Activated B cell treated with CpG ODN at 0.5 μM for 24 hours (primary cell): ENCODE results near the gene LCN12. TPM values are rescaled to one million over a fixed set of nuclear protein-coding genes. Genes with fewer than 3 reads are reported as not detected.

Source experiments
- ATAC-seq: fragments of 200-7000 bp; cut with Tn5 transposase; one replicate; pipeline ENCODE4 v1.10.0; 2021; ENCODE audit warnings: low read depth, mild to moderate bottlenecking, moderate library complexity
- CTCF ChIA-PET: fragments of 350-600 bp; sonication (Branson Sonifier 250); formaldehyde crosslinking; loops from one replicate; lab custom pipeline; 2021; ENCODE audit warnings: antibody characterized with exemption; lab: Charles Lee
- POLR2A ChIA-PET: fragments of 350-600 bp; sonication (Branson Sonifier 250); formaldehyde crosslinking; loops from one replicate; lab custom pipeline; 2021; ENCODE audit warnings: antibody characterized with exemption; lab: Charles Lee
- DNase-seq: peaks from one replicate; pipeline ENCODE4 v3.0.0; 2022
- H3K27ac Mint-ChIP-seq: one replicate; pipeline ENCODE4 v1.8.0; 2020; ENCODE audit warnings: mixed read lengths
- H3K27me3 Mint-ChIP-seq: one replicate; pipeline ENCODE4 v1.8.0; 2021; ENCODE audit warnings: mixed read lengths
- H3K36me3 Mint-ChIP-seq: one replicate; pipeline ENCODE4 v1.8.0; 2021; ENCODE audit warnings: low read depth, mixed read lengths
- H3K4me1 Mint-ChIP-seq: one replicate; pipeline ENCODE4 v1.8.0; 2021; ENCODE audit warnings: mixed read lengths
- H3K4me3 Mint-ChIP-seq: one replicate; pipeline ENCODE4 v1.8.0; 2020; ENCODE audit warnings: mild to moderate bottlenecking, mixed read lengths
- H3K9me3 Mint-ChIP-seq: one replicate; pipeline ENCODE4 v1.8.0; 2020; ENCODE audit warnings: mixed read lengths
- CTCF ChIP-seq: fragments of 200-600 bp; IDR thresholded peaks from one replicate; pipeline ENCODE4 v1.8.0; 2022; ENCODE audit warnings: antibody characterized with exemption, mild to moderate bottlenecking
- intact Hi-C: fragments of 100-400 bp; cut with micrococcal nuclease; formaldehyde crosslinking; loops from one replicate; pipeline ENCODE4 v1.15.1; 2024
- total RNA-seq: library from RNA; stranded (reverse); gene quantifications from 2 replicates; pipeline ENCODE4 v1.2.3, GENCODE V29; 2022

LCN12 gene
- total RNA-seq, 1 donor from 2014 or later, result 2.4 TPM

GRCh38 chr9:136992819-136993369 lies 40.8 kb downstream of the LCN12 start:
- no peak for DNase-seq
- Mint-ChIP-seq H3K4me1 (peaks cover 40% of the 10 kb centered on the region), H3K27me3 (peaks cover 2% of the 10 kb centered on the region), H3K36me3 (peaks cover 7% of the 10 kb centered on the region), H3K27ac (peak overlapping the region; percentile 84), H3K9me3 (no peaks in the 10 kb centered on the region), H3K4me3 (peak overlapping the region; percentile 86)
- ChIA-PET CTCF (interaction anchor here (1.1 to 2.4 kb wide), 2 partner anchors 36 to 45 kb away, joined by 4 to 8 read pairs; no protein-coding TSS in a partner anchor), POLR2A (interaction anchor here (0.6 to 3.1 kb wide), 15 partner anchors 8 to 305 kb away, joined by 3 to 38 read pairs (median 7); partner anchors contain the start of genes AJM1, FBXW5, MAN1B1 and RABL6)
- no peak for TF ChIP-seq CTCF
- intact Hi-C loops, result loop anchor here (1.0 to 5.0 kb wide), 8 partner anchors 15 to 1031 kb away; partner anchors contain the start of genes ABCA2, FBXW5, PHPT1 and RABL6
- no peak for ATAC-seq

GRCh38 chr9:136994180-136994887 lies 42.3 kb downstream of the LCN12 start:
- no peak for ATAC-seq
- intact Hi-C loops, result loop anchor here (5.0 kb wide), 2 partner anchors 187 to 1032 kb away; partner anchors contain the start of genes RABL6 and UBAC1
- Mint-ChIP-seq H3K36me3 (peaks cover 7% of the 10 kb centered on the region), H3K27me3 (no peaks in the 10 kb centered on the region), H3K9me3 (no peaks in the 10 kb centered on the region), H3K4me3 (no peak overlapping the region), H3K27ac (no peak overlapping the region), H3K4me1 (peaks cover 53% of the 10 kb centered on the region)
- TF ChIP-seq CTCF, result no peak
- CTCF ChIA-PET, result interaction anchor here (2.4 to 2.7 kb wide), 2 partner anchors 35 kb away, joined by 8 to 11 read pairs; no protein-coding TSS in a partner anchor
- DNase-seq, result no peak
- POLR2A ChIA-PET, result interaction anchor here (2.0 kb wide), 1 partner anchor 266 kb away, joined by 7 read pairs; no protein-coding TSS in a partner anchor

GRCh38 chr9:136994888-136995230 lies 42.8 kb downstream of the LCN12 start:
- intact Hi-C loops, result loop anchor here (5.0 kb wide), 2 partner anchors 188 to 1033 kb away; partner anchors contain the start of genes RABL6 and UBAC1
- H3K4me1 Mint-ChIP-seq, result peaks cover 58% of the 10 kb centered on the region
- ATAC-seq (no peak), DNase-seq (no peak)
- TF ChIP-seq CTCF, result no peak
- no peak overlapping the region for H3K27ac Mint-ChIP-seq
- H3K36me3 Mint-ChIP-seq, result peaks cover 7% of the 10 kb centered on the region
- H3K27me3 Mint-ChIP-seq, result no peaks in the 10 kb centered on the region
- H3K9me3 Mint-ChIP-seq, result no peaks in the 10 kb centered on the region
- CTCF ChIA-PET, result interaction anchor here (2.7 kb wide), 1 partner anchor 34 kb away, joined by 11 read pairs; no protein-coding TSS in a partner anchor
- H3K4me3 Mint-ChIP-seq, result no peak overlapping the region
- POLR2A ChIA-PET, result interaction anchor here (2.0 kb wide), 1 partner anchor 267 kb away, joined by 7 read pairs; no protein-coding TSS in a partner anchor

GRCh38 chr9:136995362-136995761 lies 43.3 kb downstream of the LCN12 start:
- intact Hi-C loops, result no loop called here
- TF ChIP-seq CTCF, result no peak
- no peak for DNase-seq
- H3K27ac Mint-ChIP-seq, result no peak overlapping the region
- no peak for ATAC-seq
- CTCF ChIA-PET, result interaction anchor here (1.0 to 2.9 kb wide), 3 partner anchors 34 to 48 kb away, joined by 3 to 11 read pairs (median 8); no protein-coding TSS in a partner anchor
- no peak overlapping the region for H3K4me3 Mint-ChIP-seq
- H3K4me1 Mint-ChIP-seq, result peaks cover 63% of the 10 kb centered on the region
- POLR2A ChIA-PET, result interaction anchor here (1.0 to 2.0 kb wide), 5 partner anchors 9 to 267 kb away, joined by 3 to 7 read pairs (median 3); partner anchors contain the start of genes ABCA2 and EDF1
- no peaks in the 10 kb centered on the region for H3K9me3 Mint-ChIP-seq
- peaks cover 7% of the 10 kb centered on the region for H3K36me3 Mint-ChIP-seq
- no peaks in the 10 kb centered on the region for H3K27me3 Mint-ChIP-seq
